ENCODE results near the gene UPF1. TPM values are rescaled to one million over a fixed set of nuclear protein-coding genes. Genes with fewer than 3 reads are reported as not detected.
A peak's percentile ranks its signal among the peaks of the same experiment; 100 is the strongest.
"Not testable (repeated sequence)": the region's sequence is repeated elsewhere in the genome, so short reads cannot be mapped to it uniquely, and the experiment has no call there.

The UPF1 gene
- total RNA-seq, 2 donors from 2014 or later, result 38.9 to 59.0 TPM

DNA sequence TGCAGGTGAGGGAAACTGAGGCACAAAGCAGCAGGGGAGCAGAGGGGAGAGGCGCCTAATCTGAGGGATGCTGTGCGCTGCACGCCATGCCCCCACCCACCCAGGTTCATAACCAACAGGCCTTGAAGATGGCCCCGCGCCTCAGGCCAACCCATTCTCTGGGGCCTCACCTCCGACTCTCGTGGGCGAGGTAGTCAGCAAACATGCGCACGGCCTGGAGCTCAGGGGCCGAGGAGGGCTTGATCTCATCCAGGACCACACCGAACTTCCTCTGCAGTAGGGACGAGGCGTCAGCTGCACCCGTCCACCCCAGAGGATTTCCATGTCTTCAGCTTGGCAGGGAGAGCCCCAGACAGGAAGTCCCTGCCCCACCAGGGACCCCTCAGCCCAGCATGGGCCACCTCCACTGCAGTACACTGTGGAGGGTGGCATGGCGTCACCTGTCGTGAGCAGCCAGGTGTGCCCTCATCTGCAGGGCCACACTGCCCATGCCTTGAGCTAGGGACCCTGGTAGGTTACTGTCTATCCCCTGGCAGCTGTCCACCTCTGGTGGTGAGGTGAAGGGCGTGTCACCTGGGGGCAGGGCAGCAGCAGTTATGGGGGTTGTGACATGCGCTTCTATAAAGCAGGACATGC, 79.2 kb downstream of the UPF1 start:
- intact Hi-C loops (cut with DNase I), result no loop called here
- DNase-seq, result no peak
- WGBS, 2 donors, result 95 to 96% methylated on average over 4 to 18 of the region's 19 CpGs
- Histone ChIP-seq H3K36me3 (replicated peaks in 1 of 2; ENCODE audit: insufficient read depth in 1 of 2, low read depth in 2 of 2) (peaks cover 0 to 15% of the 10 kb centered on the region in 2 donors), H3K4me3 (no peak overlapping the region), H3K27me3 (no peaks in the 10 kb centered on the region), H3K27ac (no peak overlapping the region), H3K4me1 (peaks cover 12% of the 10 kb centered on the region), H3K9me3 (no peaks in the 10 kb centered on the region)
- ATAC-seq, result no peak
- TF ChIP-seq, protein P1, sequence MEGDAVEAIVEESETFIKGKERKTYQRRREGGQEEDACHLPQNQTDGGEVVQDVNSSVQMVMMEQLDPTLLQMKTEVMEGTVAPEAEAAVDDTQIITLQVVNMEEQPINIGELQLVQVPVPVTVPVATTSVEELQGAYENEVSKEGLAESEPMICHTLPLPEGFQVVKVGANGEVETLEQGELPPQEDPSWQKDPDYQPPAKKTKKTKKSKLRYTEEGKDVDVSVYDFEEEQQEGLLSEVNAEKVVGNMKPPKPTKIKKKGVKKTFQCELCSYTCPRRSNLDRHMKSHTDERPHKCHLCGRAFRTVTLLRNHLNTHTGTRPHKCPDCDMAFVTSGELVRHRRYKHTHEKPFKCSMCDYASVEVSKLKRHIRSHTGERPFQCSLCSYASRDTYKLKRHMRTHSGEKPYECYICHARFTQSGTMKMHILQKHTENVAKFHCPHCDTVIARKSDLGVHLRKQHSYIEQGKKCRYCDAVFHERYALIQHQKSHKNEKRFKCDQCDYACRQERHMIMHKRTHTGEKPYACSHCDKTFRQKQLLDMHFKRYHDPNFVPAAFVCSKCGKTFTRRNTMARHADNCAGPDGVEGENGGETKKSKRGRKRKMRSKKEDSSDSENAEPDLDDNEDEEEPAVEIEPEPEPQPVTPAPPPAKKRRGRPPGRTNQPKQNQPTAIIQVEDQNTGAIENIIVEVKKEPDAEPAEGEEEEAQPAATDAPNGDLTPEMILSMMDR (IDR thresholded peaks at IDR 0.05), result no peak
- no peak for TF ChIP-seq POLR2A (IDR thresholded peaks at IDR 0.05)

- H3K27ac ChIP-seq, result no peak overlapping the region
- peaks cover 30% of the 10 kb centered on the region for H3K4me1 ChIP-seq
- H3K9me3 ChIP-seq, result no peaks in the 10 kb centered on the region
- DNase-seq (no peak), ATAC-seq (no peak)
- 98 to 100% methylated on average over 8 to 14 of the region's 14 CpGs for WGBS, 2 donors
- TF ChIP-seq, protein P1 (IDR thresholded peaks at IDR 0.05), result no peak
- no peak for TF ChIP-seq POLR2A (IDR thresholded peaks at IDR 0.05)
- H3K36me3 ChIP-seq (replicated peaks in 1 of 2; ENCODE audit: insufficient read depth in 1 of 2, low read depth in 2 of 2), result peaks cover 0 to 7% of the 10 kb centered on the region in 2 donors
- H3K4me3 ChIP-seq, result no peak overlapping the region
- no peaks in the 10 kb centered on the region for H3K27me3 ChIP-seq
- intact Hi-C loops (cut with DNase I), result no loop called here
These were observed 81.2 kb downstream of the UPF1 start for GRCh38 chr19:18912933-18913332.

DNA sequence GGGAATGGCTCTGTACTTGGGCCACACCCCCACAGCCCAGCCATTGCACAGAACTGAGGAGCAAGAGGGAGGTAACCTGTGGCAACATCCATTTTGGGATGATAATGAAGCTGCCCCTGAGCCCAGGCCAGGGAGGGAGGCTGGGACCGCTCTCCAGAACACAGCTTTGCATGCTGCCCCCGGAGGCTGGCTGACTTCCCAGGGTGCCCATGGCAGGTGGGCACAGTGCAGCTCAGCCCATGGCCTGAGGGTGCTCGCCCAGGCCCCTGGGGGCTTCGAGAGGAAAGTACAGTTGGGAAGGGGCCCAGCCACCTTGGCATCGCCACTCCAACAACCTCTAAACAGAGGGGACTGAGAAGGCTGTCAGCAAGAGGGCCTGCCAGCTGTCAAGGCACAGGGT, 81.7 kb downstream of the UPF1 start:
- Histone ChIP-seq H3K27ac (no peak overlapping the region), H3K9me3 (no peaks in the 10 kb centered on the region), H3K4me1 (peaks cover 34% of the 10 kb centered on the region), H3K36me3 (replicated peaks in 1 of 2; ENCODE audit: insufficient read depth in 1 of 2, low read depth in 2 of 2) (peaks cover 0 to 7% of the 10 kb centered on the region in 2 donors), H3K27me3 (no peaks in the 10 kb centered on the region), H3K4me3 (no peak overlapping the region)
- 85 to 100% methylated on average over 1 to 5 of the region's 5 CpGs for WGBS, 2 donors
- intact Hi-C loops (cut with DNase I), result no loop called here
- no peak for DNase-seq
- no peak for TF ChIP-seq POLR2A (IDR thresholded peaks at IDR 0.05)
- TF ChIP-seq, protein P1 (IDR thresholded peaks at IDR 0.05), result no peak
- ATAC-seq, result no peak

DNA sequence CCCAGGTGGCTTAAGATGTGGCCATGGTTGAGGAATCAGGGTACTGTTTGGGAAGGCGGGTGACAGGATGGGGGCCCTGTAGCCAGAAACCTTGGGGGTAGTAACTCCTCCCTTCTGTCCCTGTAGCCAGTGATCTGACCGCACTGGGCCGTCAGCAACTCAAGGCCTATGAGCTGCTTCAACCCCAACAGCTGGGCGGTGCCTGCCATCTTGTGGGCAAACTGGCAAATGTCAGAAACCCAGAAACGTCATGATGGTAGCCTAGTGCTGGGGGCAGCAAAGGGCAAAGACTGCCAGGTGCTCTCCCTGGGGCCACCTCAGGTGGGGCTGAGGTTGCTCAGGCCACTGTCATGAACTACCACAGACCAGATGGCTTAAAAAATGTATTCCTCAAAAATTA, 83.9 kb downstream of the UPF1 start:
- Histone ChIP-seq H3K36me3 (replicated peaks in 1 of 2; ENCODE audit: insufficient read depth in 1 of 2, low read depth in 2 of 2) (peaks cover 0 to 2% of the 10 kb centered on the region in 2 donors), H3K9me3 (no peaks in the 10 kb centered on the region), H3K4me1 (peaks cover 43% of the 10 kb centered on the region), H3K4me3 (no peak overlapping the region), H3K27ac (no peak overlapping the region), H3K27me3 (no peaks in the 10 kb centered on the region)
- TF ChIP-seq, protein P1 (IDR thresholded peaks at IDR 0.05), result peak in 4 of 7 experiments; percentile 6 to 39 (median 30)
- TF ChIP-seq POLR2A (IDR thresholded peaks at IDR 0.05), result peak in 1 of 3 donors; percentile 3
- 17 to 63% methylated on average over 2 to 5 of the region's 5 CpGs for WGBS, 2 donors
- intact Hi-C loops (cut with DNase I), result no loop called here
- DNase-seq, result peak; percentile 35 to 51 (median 40)
- ATAC-seq, result no peak

DNA sequence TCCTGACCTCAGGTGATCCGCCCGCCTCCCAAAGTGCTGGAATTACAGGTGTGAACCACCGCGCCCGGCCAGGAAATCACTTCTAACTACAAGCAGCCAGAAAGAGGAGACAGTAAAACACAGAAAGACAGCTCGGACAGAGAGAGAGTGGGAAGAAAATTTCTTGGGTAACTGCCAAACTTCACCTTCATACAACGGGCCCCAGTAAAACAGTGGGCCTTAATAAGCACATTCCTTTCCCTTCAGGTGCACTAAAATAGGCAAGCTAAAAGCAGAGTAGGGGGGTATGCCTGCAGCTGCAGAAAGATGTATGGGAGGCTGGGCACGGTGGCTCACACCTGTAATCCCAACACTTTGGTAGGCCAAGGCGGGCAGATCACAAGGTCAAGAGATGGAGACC, 85.8 kb downstream of the UPF1 start:
- H3K9me3 ChIP-seq; H3K27ac ChIP-seq; DNase-seq; intact Hi-C loops (cut with DNase I); H3K4me3 ChIP-seq; ATAC-seq; H3K36me3 ChIP-seq (replicated peaks in 1 of 2; ENCODE audit: insufficient read depth in 1 of 2, low read depth in 2 of 2); H3K27me3 ChIP-seq: not testable (repeated sequence)
- peaks cover 48% of the 10 kb centered on the region for H3K4me1 ChIP-seq
- 67 to 76% methylated on average over 9 of the region's 9 CpGs for WGBS, 2 donors

Other genes with a start within 250 kb of the UPF1 start
- 100 to 1,000 TPM; 146 to 214 TPM for gene REX1BD, start 243.2 kb upstream of the UPF1 start, total RNA-seq
- gene CRLF1, start 225.2 kb upstream of the UPF1 start, total RNA-seq, result 10 to 100 TPM; 23.3 to 40.2 TPM
- gene TMEM59L, start 219.1 kb upstream of the UPF1 start, total RNA-seq, result 1 to 10 TPM in 1 of 2 donors, under 1 TPM in 1; 0.66 to 2.1 TPM
- gene KLHL26, start 194.9 kb upstream of the UPF1 start, total RNA-seq, result 1 to 10 TPM; 3.6 to 8.9 TPM
- 1 to 10 TPM; 4.9 to 6.5 TPM for gene CRTC1, start 148.3 kb upstream of the UPF1 start, total RNA-seq
- gene COMP, start 40.7 kb upstream of the UPF1 start, total RNA-seq, result 1 to 10 TPM in 1 of 2 donors, under 1 TPM in 1; 0.33 to 6.0 TPM
- under 1 TPM; 0.26 to 0.66 TPM for gene CERS1, start 64.2 kb downstream of the UPF1 start, total RNA-seq
- gene COPE, start 87.4 kb downstream of the UPF1 start, total RNA-seq, result 100 to 1,000 TPM; 111 to 166 TPM
- 10 to 100 TPM; 39.4 to 44.2 TPM for gene DDX49, start 87.8 kb downstream of the UPF1 start, total RNA-seq
- 10 to 100 TPM; 27.5 to 29.0 TPM for gene HOMER3, start 109.3 kb downstream of the UPF1 start, total RNA-seq
- 100 to 1,000 TPM in 1 of 2 donors, 10 to 100 TPM in 1; 22.1 to 115 TPM for gene SUGP2, start 201.6 kb downstream of the UPF1 start, total RNA-seq
- gene ARMC6, start 201.6 kb downstream of the UPF1 start, total RNA-seq, result 10 to 100 TPM; 15.6 to 27.7 TPM
- gene SLC25A42, start 232.0 kb downstream of the UPF1 start, total RNA-seq, result 10 to 100 TPM; 10.1 to 24.7 TPM